NCI-H2107 treated with DMSO at 0.1 percent for 48 hours (cell line): ENCODE measurements around the gene EPN2.

ENCODE experiments used
- DNase-seq: peaks from one replicate; lab custom pipeline; 2025; ENCODE audit not compliant: unreplicated experiment; lab: John Stamatoyannopoulos, UW

The EPN2 gene

DNA sequence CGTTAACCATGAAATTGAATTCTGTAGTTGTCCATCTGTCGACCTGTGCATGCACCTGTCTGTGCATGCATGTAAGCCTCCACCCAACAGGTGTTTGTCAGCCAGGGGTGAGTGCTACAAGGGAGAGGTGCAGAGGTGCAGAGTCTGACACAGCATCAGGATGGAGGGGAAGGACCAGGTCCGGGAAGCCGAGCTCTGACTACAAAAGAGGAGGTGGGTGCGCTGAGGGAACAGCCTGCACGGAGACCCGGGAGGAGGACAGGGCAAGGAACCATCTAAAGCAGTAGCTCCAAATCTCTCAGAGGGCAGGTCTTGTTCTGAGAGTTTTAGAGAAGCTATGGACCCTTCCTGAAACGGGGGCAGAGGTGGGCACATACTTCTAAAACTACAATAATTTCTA is 71.2 kb downstream of the EPN2 start:
- no peak for DNase-seq

DNA sequence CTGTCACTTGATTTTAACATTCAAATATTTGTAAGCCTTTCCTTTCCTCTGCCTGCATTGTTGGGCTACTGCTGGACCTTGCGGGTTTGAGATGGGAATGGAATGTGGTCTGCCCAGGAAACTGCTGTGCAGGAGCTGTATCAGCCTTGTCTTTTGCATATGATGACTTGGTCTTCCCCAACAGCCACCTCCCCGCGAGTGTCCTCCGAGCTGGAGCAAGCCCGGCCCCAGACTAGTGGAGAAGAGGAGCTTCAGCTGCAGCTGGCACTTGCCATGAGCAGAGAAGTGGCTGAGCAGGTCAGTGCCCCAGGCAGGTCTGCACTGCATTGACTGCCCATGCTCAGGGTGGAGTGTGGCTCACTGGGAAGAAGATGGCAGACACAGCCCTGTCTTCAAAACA is 72.5 kb downstream of the EPN2 start:
- no peak for DNase-seq

- DNase-seq, result no peak
Measured at GRCh38 chr17:19310151-19310550, 73.0 kb downstream of the EPN2 start.

DNA sequence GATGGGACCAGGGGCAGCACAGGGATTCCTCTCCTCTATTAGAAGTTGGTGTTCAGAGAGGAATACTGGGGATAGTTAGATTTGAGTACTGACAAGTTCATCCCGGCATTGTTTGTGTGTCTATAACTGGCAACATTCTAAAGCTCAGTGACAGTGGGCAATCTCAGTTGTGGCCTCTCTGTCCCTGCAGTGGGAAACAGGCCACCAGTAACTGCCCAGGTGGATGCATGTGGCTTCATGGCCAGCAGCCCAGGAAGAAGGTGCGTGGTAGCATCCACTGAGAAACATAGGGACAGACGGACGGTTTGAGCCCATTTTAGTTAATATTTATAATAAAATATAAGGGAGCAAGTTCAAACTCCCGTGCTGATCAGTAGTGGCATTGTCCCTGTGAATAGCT is 73.8 kb downstream of the EPN2 start:
- DNase-seq, result no peak

DNA sequence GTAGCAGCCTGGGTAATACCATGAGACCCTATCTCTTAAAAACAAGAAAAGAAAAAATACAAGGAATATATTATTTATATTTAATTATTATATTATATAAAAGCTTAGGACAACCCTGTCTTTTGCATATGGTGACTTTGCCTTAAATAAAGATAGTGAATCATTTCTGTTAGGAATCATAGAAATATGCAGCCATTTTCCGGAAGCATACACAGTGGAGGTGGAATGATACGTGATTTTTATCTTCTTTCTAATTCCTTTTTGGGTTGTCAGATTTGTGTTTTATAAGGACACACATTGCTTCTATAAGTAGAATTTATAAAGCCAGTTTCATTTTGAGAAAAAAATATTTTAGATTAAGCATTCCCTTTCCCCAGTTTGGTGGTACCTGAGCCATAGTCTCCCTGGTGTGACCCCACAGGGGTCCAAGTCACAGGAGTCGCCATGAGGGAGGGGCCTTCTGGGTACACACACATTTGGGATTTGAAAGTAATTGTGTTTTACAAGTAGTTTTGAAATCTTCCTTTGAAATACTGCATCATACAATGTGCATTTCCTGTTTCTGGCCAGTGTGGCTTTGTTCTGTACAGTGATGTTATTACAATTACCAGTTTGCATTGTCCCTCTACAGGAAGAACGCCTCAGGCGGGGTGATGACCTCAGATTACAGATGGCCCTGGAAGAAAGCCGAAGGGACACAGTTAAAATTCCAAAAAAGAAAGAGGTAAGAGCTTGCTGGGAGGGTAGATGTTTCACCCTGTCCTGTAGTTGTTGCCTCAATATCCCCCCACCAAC is 74.5 kb downstream of the EPN2 start:
- no peak for DNase-seq

DNA sequence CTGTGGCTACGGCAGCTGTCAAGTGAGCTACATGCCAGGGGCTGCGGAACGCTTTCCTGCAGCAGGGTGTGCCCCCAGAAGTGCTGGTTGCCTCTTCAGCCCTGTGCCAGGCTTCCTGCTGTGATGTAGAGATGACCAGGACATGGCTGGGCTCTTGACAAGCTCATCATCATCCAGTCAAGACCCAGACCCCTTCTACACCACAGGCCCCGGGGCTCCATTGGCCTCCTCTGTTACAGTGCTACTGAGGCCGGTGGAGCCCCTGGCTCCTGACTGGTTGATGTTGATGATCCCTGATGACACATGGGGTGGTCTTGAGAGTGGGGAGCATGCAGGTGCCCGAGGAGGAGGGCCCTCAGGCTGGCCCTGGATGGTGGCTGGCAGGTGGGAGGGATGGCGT is 75.2 kb downstream of the EPN2 start:
- DNase-seq, result no peak

DNA sequence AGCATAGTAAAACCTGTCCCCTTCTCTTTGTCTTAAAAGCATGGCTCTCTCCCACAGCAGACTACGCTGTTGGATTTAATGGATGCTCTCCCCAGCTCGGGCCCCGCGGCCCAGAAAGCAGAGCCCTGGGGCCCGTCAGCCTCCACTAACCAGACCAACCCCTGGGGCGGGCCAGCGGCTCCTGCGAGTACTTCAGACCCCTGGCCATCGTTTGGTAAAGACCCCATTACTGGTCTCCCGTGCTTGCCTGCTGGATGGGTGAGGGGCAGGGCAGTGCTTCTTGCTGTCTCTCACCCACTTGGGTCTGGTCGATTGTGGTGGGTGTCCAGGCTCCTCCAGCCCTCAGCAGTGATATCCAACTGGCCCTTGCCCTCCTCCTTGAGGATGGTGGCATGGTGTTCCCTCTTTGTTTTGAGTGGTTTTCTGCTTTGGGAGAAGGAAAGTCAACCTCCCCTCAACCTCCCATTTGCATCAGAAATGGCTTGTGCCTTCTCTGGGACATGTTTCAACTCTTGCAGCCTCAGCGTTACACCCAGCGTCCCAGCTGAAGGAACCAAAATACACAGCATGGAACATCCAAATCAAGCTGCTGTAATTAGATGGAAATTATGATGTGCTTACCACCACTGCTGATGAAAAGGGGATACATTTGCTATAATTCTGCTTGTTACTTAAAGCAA is 76.0 kb downstream of the EPN2 start:
- DNase-seq, result no peak

- DNase-seq, result no peak
Measured at GRCh38 chr17:19313746-19314651, 76.8 kb downstream of the EPN2 start.

GRCh38 chr17:19315104-19315503 is 77.9 kb downstream of the EPN2 start:
- DNase-seq, result no peak

DNA sequence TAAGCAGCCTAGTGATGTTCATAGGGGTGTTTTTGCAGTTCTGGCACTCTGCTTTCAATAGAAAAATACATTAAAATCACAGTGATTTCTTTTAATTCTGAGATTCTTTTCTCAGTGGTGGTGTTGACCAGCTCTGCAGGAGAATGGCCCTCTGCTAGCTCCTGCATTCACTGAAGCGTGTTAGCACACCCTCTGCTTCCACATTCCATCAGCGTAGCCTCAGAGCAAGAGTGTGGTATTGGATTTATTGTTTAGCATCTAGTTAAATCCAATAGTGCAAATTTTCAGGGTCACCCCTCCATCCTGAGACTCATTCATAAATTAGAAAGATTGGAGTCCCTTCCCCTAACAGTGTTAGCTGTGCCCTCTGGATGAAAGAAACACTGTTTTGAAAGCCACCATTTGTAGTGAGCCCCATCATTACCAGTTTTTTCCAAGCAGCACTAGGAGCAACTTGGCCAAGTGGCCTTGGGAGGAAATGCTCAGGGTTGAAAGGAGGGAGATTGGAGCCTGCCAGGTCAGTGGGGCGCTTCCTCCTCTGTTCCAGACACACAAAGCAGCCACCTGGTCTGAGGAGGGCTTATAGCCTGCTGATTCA is 79.7 kb downstream of the EPN2 start:
- no peak for DNase-seq

- no peak for DNase-seq
Measured at GRCh38 chr17:19317359-19318095, 80.4 kb downstream of the EPN2 start.

- DNase-seq, result no peak
Measured at GRCh38 chr17:19318611-19319010, 81.4 kb downstream of the EPN2 start.

GRCh38 chr17:19319771-19320505 is 82.8 kb downstream of the EPN2 start:
- no peak for DNase-seq

DNA sequence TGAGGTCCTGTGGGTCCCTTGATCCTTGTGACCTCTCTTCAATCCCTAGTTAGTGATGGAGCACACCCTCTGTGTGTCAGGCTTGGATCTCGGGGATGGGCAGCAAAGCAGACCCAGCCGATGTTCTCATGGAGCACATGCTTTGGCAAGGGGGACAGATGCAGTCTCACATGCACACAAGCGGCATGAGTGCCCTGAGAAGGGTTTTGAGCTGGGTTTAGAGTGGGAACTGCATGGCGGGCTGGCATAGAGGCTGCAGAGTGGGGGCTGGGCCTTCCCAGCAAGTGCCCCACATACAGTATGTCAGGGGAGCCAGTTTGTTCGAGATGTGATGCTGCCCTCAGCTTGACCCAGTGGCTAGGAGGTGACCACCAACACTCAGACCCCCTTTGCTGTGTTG is 83.7 kb downstream of the EPN2 start:
- DNase-seq, result no peak

GRCh38 chr17:19321481-19322128 is 84.4 kb downstream of the EPN2 start:
- DNase-seq, result no peak

GRCh38 chr17:19322129-19322505 is 85.0 kb downstream of the EPN2 start:
- no peak for DNase-seq

DNA sequence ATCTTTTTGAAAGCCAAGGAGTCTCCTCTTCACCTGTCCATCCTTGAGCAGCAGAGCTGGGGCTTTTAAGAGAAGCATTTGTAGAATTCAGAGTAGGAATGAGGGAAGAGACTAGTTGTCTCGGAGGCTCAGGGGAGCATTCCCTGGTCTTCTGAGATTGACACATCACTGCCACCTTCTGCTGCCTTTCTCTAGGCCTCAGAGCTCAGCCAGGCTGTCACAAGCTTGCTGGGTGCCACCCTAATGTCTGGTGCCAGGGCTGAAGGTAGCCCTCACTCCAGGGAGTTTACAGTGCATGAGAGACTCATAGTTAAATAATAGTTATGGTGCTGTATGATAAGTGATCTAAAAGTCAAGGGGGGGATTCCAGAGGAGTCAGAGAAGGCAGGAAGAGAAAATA is 85.7 kb downstream of the EPN2 start:
- no peak for DNase-seq

GRCh38 chr17:19325542-19325941 is 88.4 kb downstream of the EPN2 start:
- no peak for DNase-seq

DNA sequence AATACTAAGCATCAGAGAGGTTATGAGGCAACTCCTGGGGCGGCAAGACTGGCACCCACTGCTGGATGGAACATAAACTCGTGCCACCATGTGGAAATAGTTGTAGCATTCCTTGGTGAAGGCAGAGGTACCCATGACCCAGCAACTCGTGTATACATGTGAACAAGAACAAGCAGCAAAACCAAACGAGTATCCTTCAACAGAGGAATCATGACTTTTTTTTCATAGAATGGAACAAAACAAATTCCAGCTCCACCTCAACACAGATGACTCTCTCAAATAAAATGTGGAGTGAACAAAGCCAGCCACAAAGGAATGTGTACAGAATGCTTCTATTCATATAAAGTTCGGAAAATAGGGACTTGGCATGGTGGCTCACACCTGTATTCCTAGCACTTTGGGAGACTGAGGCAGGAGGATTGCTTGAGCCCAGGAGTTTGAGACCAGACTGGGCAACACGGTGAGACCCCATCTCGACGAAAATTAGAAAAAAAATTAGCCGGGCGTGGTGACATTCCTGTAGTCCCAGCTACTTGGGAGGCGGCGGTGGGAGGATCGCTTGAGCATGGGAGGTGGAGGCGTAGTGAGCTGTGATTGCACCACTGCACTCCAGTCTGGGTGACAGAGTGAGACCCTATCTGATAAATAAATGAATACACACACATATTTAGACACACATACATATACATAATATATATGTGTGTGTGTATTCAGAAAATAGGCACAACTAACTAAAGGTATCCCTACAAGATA is 90.0 kb downstream of the EPN2 start:
- DNase-seq, result no peak
